Endothelial cell of umbilical vein (primary cell): ENCODE data around the gene DISP3. TPM values are rescaled to one million over a fixed set of nuclear protein-coding genes. Genes with fewer than 3 reads are reported as not detected.

ENCODE experiments used
- BruUV-seq: library from RNA; stranded (reverse); fragments of 400-500 nt; replicated peaks from 2 replicates; lab custom pipeline; 2021; lab: Mats Ljungman, UMichigan
- CTCF ChIA-PET: fragments of 300-600, 350-600 bp; sonication (Branson Sonifier 250); formaldehyde crosslinking; loops from one replicate; lab custom pipeline; 2021; ENCODE audit warnings: antibody characterized with exemption, inconsistent platforms; lab: Charles Lee
- POLR2A ChIA-PET: fragments of 300-600, 350-600 bp; sonication (Branson Sonifier 250); formaldehyde crosslinking; loops from one replicate; lab custom pipeline; 2021; ENCODE audit warnings: antibody characterized with exemption, inconsistent platforms; lab: Charles Lee
- DNase-seq: peaks from one replicate; pipeline ENCODE4 v3.0.0-alpha.2; 2011; ENCODE audit warnings: low read depth, low spot score
- FAIRE-seq: peaks from 2 replicates; lab custom pipeline; 2011; peaks lifted over from hg19 to GRCh38; lab: Jason Lieb, UNC
- H2AFZ ChIP-seq: 2 replicates; pipeline ENCODE4 v1.6.0; 2012; ENCODE audit warnings: low read depth, low read length, control low read depth, inconsistent platforms
- H3K27ac ChIP-seq: 2 replicates; pipeline ENCODE4 v1.5.1; 2011; ENCODE audit warnings: low read depth, mild to moderate bottlenecking, control low read depth, low read length, moderate library complexity; ENCODE audit not compliant: insufficient read depth
- H3K27me3 ChIP-seq, 2 experiments: 2 replicates each; pipeline versions ENCODE4 v1.6.0 to v1.6.1; 2011; ENCODE audit warnings: low read length in 2 of 2, mixed read lengths in 1 of 2; ENCODE audit not compliant: control insufficient read depth in 2 of 2, insufficient read depth in 2 of 2
- H3K36me3 ChIP-seq, 2 experiments: 2 replicates in 1 of 2; 3 replicates in 1 of 2; pipeline ENCODE4 v1.5.1; 2011; ENCODE audit warnings: low read length in 2 of 2, mild to moderate bottlenecking in 1 of 2, moderate library complexity in 1 of 2; ENCODE audit not compliant: control insufficient read depth in 2 of 2, insufficient read depth in 2 of 2; ENCODE audit errors: extremely low read depth in 1 of 2
- H3K4me1 ChIP-seq: 3 replicates; pipeline ENCODE4 v1.5.1; 2011; ENCODE audit warnings: mild to moderate bottlenecking, low read length; ENCODE audit not compliant: control insufficient read depth, insufficient read depth; ENCODE audit errors: extremely low read depth
- H3K4me2 ChIP-seq: 2 replicates; pipeline ENCODE4 v1.6.1; 2011; ENCODE audit warnings: low read length, control low read depth, mixed read lengths; ENCODE audit not compliant: insufficient read depth
- H3K4me3 ChIP-seq, 3 experiments: fragments of 200-600 bp in 1 of 3; sonication (generic), shearing (Covaris generic) in 1 of 3; replicated peaks in 1 of 3; 2 replicates each; pipeline ENCODE4 v1.5.1; 2011 to 2016; ENCODE audit warnings: control low read depth in 3 of 3, low read length in 3 of 3, mild to moderate bottlenecking in 2 of 3, inconsistent platforms in 1 of 3, low read depth in 1 of 3, moderate library complexity in 1 of 3; ENCODE audit not compliant: insufficient read depth in 1 of 3
- H3K79me2 ChIP-seq: 2 replicates; pipeline ENCODE4 v1.6.0; 2012; ENCODE audit warnings: low read length, inconsistent platforms; ENCODE audit not compliant: control insufficient read depth, insufficient read depth
- H3K9ac ChIP-seq: replicated peaks from 2 replicates; pipeline ENCODE3; 2011; ENCODE audit warnings: low read length, control low read depth; ENCODE audit not compliant: insufficient read depth; ENCODE audit errors: extremely low read depth
- H3K9me1 ChIP-seq: replicated peaks from 3 replicates; pipeline ENCODE4 v1.6.0; 2011; ENCODE audit warnings: mild to moderate bottlenecking, low read length; ENCODE audit not compliant: control insufficient read depth, insufficient read depth; ENCODE audit errors: extremely low read depth
- H3K9me3 ChIP-seq: replicated peaks from 2 replicates; pipeline ENCODE4 v1.5.1; 2012; ENCODE audit warnings: low read length, inconsistent platforms; ENCODE audit not compliant: control insufficient read depth, insufficient read depth
- H4K20me1 ChIP-seq: replicated peaks from 2 replicates; pipeline ENCODE3; 2011; ENCODE audit warnings: mild to moderate bottlenecking, low read length; ENCODE audit not compliant: control insufficient read depth, insufficient read depth; ENCODE audit errors: extremely low read depth
- EZH2 ChIP-seq: IDR thresholded peaks from 2 replicates; pipeline ENCODE4 v1.6.1; 2012; ENCODE audit warnings: borderline replicate concordance, low read depth, mild to moderate bottlenecking, moderate library complexity, low read length, inconsistent platforms; ENCODE audit not compliant: severe bottlenecking
- FOS ChIP-seq: IDR thresholded peaks from 2 replicates; pipeline ENCODE4 v1.6.1; 2011; ENCODE audit warnings: mild to moderate bottlenecking, low read length, moderate library complexity, borderline replicate concordance; ENCODE audit not compliant: insufficient read depth
- GATA2 ChIP-seq: IDR thresholded peaks from 2 replicates; pipeline ENCODE4 v1.7.0; 2011; ENCODE audit warnings: low read depth, mild to moderate bottlenecking, moderate library complexity, mixed read lengths, low read length; ENCODE audit not compliant: insufficient read length, insufficient read depth
- JUN ChIP-seq: IDR thresholded peaks from 2 replicates; pipeline ENCODE4 v1.6.1; 2011; ENCODE audit warnings: borderline replicate concordance, low read depth; ENCODE audit not compliant: insufficient read length, insufficient read depth
- POLR2A ChIP-seq: IDR thresholded peaks from 2 replicates; pipeline ENCODE4 v1.6.1; 2012; ENCODE audit warnings: low read depth, mild to moderate bottlenecking, control low read depth, low read length
- POLR2AphosphoS5 ChIP-seq: IDR thresholded peaks from 2 replicates; pipeline ENCODE4 v1.6.1; 2012; ENCODE audit warnings: low read depth, mild to moderate bottlenecking, control low read depth, low read length, moderate library complexity; ENCODE audit not compliant: insufficient read depth
- dilution Hi-C: fragments of 300-500 bp; cut with MboI; formaldehyde crosslinking; loops from one replicate; pipeline ENCODE4 v1.15.0; 2019; ENCODE audit warnings: low sequenced_read_pairs; ENCODE audit not compliant: extremely low pct_ligation_motif_present
- intact Hi-C: fragments of 100-400 bp; cut with micrococcal nuclease; formaldehyde crosslinking; loops from one replicate; pipeline ENCODE4 v1.10.0; 2022
- polyA plus RNA-seq, 4 experiments: library from polyadenylated mRNA; depleted of rRNA in 3 of 4; stranded (reverse) in 3 of 4; unstranded in 1 of 4; fragments of >200 nt; gene quantifications; 2 replicates each; pipeline versions ENCODE4 v1.2.1 to v1.2.3, GENCODE V29; 2011 to 2012; ENCODE audit warnings: missing spikeins in 1 of 4
- total RNA-seq: library from RNA; stranded (reverse); gene quantifications from 2 replicates; pipeline ENCODE4 v1.2.3, GENCODE V29; 2021
- TF ChIP-seq, protein P1 (sequence below), 2 donors: IDR thresholded peaks; 1 replicate in 1 of 2; 2 replicates in 1 of 2; pipeline ENCODE4 v1.5.1; 2011; ENCODE audit warnings: low read length in 2 of 2, mild to moderate bottlenecking in 2 of 2, moderate library complexity in 2 of 2, control low read depth in 1 of 2, inconsistent platforms in 1 of 2, low read depth in 1 of 2; ENCODE audit not compliant: insufficient read depth in 1 of 2; ENCODE audit errors: extremely low read depth in 1 of 2
- TF ChIP-seq, protein P2 (sequence below): IDR thresholded peaks from 2 replicates; pipeline ENCODE4 v1.6.1; 2011; ENCODE audit not compliant: insufficient read depth, insufficient read length

DISP3 gene
- total and polyA plus RNA-seq, 2 donors (not counting 3 experiments of a cell fraction or from before 2014, with no cell fraction given): 0.26 to 0.49 TPM

DNA sequence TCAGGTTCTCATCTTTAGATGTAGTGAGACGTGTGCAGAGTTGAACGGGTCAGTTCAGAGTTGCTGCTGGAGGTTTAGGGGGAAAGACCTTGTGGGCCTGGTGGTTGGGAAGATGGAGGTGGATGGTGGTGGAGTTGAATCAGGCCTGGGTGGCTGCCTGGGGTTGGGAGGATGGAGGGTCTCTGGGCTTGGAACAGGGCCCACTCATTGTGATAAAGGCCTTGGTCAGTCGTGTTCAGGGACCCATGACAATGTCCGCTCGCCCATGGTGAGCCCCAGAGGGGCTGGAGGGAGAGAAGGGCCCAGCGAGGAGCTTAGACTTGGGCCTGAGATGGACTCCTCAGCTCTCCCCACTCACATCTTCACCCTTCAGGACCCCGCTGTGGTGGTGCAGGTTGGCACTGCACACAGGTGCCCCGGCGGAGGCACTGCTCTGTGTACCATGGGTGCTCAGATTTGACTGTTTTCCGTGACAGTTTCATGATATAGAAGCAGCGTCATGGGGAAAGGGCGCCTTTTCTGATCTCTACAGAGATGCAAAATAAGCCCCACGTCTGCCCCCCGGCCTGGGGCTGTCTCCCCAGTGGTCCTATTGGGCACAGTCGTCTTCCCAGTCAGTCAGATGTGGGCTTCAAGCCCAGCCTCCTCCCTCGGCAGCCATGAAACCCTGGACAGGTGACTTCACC is 39.2 kb downstream of the DISP3 start:
- no peak for DNase-seq
- no peak overlapping the region for H3K4me2 ChIP-seq

DNA sequence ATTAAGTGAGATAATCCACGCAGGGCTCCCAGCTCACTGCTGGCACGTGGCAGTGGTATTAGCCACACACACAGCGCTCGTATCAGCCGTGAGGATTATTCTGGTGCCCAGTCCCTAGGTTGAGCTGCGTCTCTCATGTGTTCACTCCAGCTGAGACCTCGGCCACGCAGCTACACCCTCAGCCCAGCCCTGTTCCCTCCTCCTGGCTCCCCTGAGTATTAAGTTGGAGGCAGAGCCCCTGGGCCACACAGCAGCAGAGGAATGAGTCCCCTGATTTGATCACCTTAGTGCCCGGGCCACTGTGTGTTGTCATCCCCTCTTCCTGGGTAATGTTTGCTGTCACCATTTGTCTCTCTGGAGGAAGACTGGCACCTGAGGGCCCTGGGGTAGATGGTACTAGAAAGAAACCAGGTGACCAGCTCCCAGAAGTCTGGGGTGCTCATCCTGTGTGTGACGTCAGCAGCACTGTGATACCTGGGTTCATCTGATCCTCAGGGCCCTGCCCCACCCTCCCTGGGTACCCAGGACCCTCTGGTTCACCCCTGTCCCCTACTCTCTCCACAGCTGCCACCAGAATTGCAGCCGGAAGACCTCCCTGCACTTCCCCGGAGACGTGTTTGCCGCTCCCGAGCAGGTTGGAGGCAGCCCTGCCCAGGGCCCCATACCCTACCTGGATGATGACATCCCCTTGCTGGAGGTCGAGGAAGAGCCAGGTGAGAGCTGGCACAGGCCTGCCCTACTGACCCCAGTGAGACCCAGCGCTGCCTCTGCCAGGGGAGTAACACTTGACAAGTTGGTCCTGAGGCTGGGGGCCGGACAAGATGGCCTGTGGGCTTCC is 40.1 kb downstream of the DISP3 start:
- Histone ChIP-seq H3K4me3 (no peak overlapping the region), H3K4me2 (no peak overlapping the region), H3K9me3 (no peaks in the 10 kb centered on the region), H3K4me1 (no peaks in the 10 kb centered on the region), H3K27ac (no peak overlapping the region), H3K27me3 (no peaks in the 10 kb centered on the region), H3K9me1 (no peaks in the 10 kb centered on the region), H2AFZ (no peak overlapping the region), H3K9ac (no peak overlapping the region), H4K20me1 (no peaks in the 10 kb centered on the region), H3K36me3 (no peaks in the 10 kb centered on the region), H3K79me2 (no peaks in the 10 kb centered on the region)
- intact Hi-C loops (no loop called here), dilution Hi-C loops (no loop called here)
- CTCF ChIA-PET: no interaction called here
- TF ChIP-seq FOS: no peak
- TF ChIP-seq GATA2: no peak
- TF ChIP-seq, protein P1, sequence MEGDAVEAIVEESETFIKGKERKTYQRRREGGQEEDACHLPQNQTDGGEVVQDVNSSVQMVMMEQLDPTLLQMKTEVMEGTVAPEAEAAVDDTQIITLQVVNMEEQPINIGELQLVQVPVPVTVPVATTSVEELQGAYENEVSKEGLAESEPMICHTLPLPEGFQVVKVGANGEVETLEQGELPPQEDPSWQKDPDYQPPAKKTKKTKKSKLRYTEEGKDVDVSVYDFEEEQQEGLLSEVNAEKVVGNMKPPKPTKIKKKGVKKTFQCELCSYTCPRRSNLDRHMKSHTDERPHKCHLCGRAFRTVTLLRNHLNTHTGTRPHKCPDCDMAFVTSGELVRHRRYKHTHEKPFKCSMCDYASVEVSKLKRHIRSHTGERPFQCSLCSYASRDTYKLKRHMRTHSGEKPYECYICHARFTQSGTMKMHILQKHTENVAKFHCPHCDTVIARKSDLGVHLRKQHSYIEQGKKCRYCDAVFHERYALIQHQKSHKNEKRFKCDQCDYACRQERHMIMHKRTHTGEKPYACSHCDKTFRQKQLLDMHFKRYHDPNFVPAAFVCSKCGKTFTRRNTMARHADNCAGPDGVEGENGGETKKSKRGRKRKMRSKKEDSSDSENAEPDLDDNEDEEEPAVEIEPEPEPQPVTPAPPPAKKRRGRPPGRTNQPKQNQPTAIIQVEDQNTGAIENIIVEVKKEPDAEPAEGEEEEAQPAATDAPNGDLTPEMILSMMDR (IDR thresholded peaks at IDR 0.05; ENCODE audit: extremely low read depth in 1 of 2, insufficient read depth in 1 of 2, low read depth in 1 of 2, low read length in 2 of 2): no peak
- TF ChIP-seq, protein P2, sequence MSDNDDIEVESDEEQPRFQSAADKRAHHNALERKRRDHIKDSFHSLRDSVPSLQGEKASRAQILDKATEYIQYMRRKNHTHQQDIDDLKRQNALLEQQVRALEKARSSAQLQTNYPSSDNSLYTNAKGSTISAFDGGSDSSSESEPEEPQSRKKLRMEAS: no peak
- no peak for TF ChIP-seq EZH2
- no peak for TF ChIP-seq JUN
- no peak for TF ChIP-seq POLR2A
- TF ChIP-seq POLR2AphosphoS5: no peak
- DNase-seq (no peak), FAIRE-seq (no peak)
- POLR2A ChIA-PET: no interaction called here
- BruUV-seq: no TSS peak

More for the DNA sequence above, 39.2 kb downstream of the DISP3 start:
- no peaks in the 10 kb centered on the region for H4K20me1 ChIP-seq
- no peaks in the 10 kb centered on the region for H3K36me3 ChIP-seq
- TF ChIP-seq GATA2: no peak
- no peak overlapping the region for H3K27ac ChIP-seq
- no peaks in the 10 kb centered on the region for H3K27me3 ChIP-seq
- no peaks in the 10 kb centered on the region for H3K4me1 ChIP-seq
- no peak overlapping the region for H3K9ac ChIP-seq
- no peaks in the 10 kb centered on the region for H3K9me3 ChIP-seq
- dilution Hi-C loops: no loop called here
- H3K79me2 ChIP-seq: no peaks in the 10 kb centered on the region
- ChIA-PET POLR2A (no interaction called here), CTCF (no interaction called here)
- H3K9me1 ChIP-seq: no peaks in the 10 kb centered on the region
- intact Hi-C loops: no loop called here
- no peak for FAIRE-seq
- no TSS peak for BruUV-seq
- no peak overlapping the region for H3K4me3 ChIP-seq
- no peak overlapping the region for H2AFZ ChIP-seq
